ENCODE data around the gene MRPL40. TPM values are rescaled to one million over a fixed set of nuclear protein-coding genes. Genes with fewer than 3 reads are reported as not detected.

The MRPL40 gene
- total and polyA plus RNA-seq, 2 donors (not counting 1 experiment from before 2014, with no cell fraction given): 12.5 to 21.9 TPM

- Mint-ChIP-seq H3K27ac (peak overlapping the region; percentile 51), H3K9me3 (ENCODE audit: insufficient read depth) (no peaks in the 10 kb centered on the region), H3K27me3 (no peaks in the 10 kb centered on the region), H3K4me3 (no peak overlapping the region), H3K4me1 (peaks cover 41% of the 10 kb centered on the region)
- Histone ChIP-seq H3K9ac (ENCODE audit: low read length) (no peak overlapping the region), H3K36me3 (replicated peaks in 1 of 2; ENCODE audit: control extremely low read depth in 1 of 2, control insufficient read depth in 1 of 2, extremely low read depth in 1 of 2, insufficient read depth in 2 of 2, low read length in 1 of 2) (peaks cover 0 to 5% of the 10 kb centered on the region in 2 experiments), H3K27me3 (replicated peaks in 1 of 4; ENCODE audit: control extremely low read depth in 1 of 4, control insufficient read depth in 3 of 4, insufficient read depth in 4 of 4, low read length in 3 of 4) (no peaks in the 10 kb centered on the region), H3K4me3 (ENCODE audit: control extremely low read depth in 1 of 5, extremely low read depth in 1 of 5, insufficient read depth in 1 of 5, low read depth in 2 of 5, low read length in 4 of 5) (no peak overlapping the region), H3K9me3 (ENCODE audit: control extremely low read depth in 1 of 3, control insufficient read depth in 2 of 3, insufficient read depth in 1 of 3, low read length in 2 of 3) (no peaks in the 10 kb centered on the region), H3K4me2 (replicated peaks; ENCODE audit: low read depth, low read length, poor library complexity, severe bottlenecking) (no peak overlapping the region), H2AFZ (ENCODE audit: insufficient read depth, low read depth, low read length, poor library complexity, severe bottlenecking) (no peak overlapping the region), H3K27ac (ENCODE audit: low read length in 2 of 2) (peak overlapping the region; percentile 20 to 55), H3K79me2 (ENCODE audit: control insufficient read depth, insufficient read depth, low read length) (peaks cover 88% of the 10 kb centered on the region), H3K4me1 (ENCODE audit: control insufficient read depth in 2 of 2, insufficient read depth in 2 of 2, low read length in 2 of 2) (peaks cover 7 to 19% of the 10 kb centered on the region in 2 donors), H4K20me1 (ENCODE audit: control insufficient read depth, insufficient read depth, low read length, poor library complexity, severe bottlenecking) (peaks cover 32% of the 10 kb centered on the region)
- ChIA-PET POLR2A (interaction anchor here (1.0 kb wide), 1 partner anchor 13 kb away, joined by 3 read pairs; the partner anchor contains the start of genes HIRA and MRPL40), CTCF (no interaction called here)
- ATAC-seq (ENCODE audit: low read depth): peak; percentile 28
- WGBS (ENCODE audit: insufficient coverage): 78% methylated on average over 5 of the region's 5 CpGs
- intact Hi-C loops (cut with micrococcal nuclease): no loop called here
- DNase-seq: peak; percentile 22
- TF ChIP-seq EZH2 (IDR thresholded peaks at IDR 0.05; ENCODE audit: borderline replicate concordance, insufficient read depth, low read depth, low read length, poor library complexity, severe bottlenecking): no peak
- TF ChIP-seq CTCF (IDR thresholded peaks at IDR 0.05): no peak
These were observed 13.3 kb upstream of the MRPL40 start for GRCh38 chr22:19419086-19419463.

GRCh38 chr22:19419464-19420178 is 12.7 kb upstream of the MRPL40 start:
- Histone ChIP-seq H4K20me1 (ENCODE audit: control insufficient read depth, insufficient read depth, low read length, poor library complexity, severe bottlenecking) (peaks cover 35% of the 10 kb centered on the region), H3K4me3 (ENCODE audit: control extremely low read depth in 1 of 5, extremely low read depth in 1 of 5, insufficient read depth in 1 of 5, low read depth in 2 of 5, low read length in 4 of 5) (no peak overlapping the region), H3K4me2 (replicated peaks; ENCODE audit: low read depth, low read length, poor library complexity, severe bottlenecking) (no peak overlapping the region), H3K27ac (ENCODE audit: low read length in 2 of 2) (peak overlapping the region; percentile 20 to 55), H3K9ac (ENCODE audit: low read length) (no peak overlapping the region), H3K36me3 (replicated peaks in 1 of 2; ENCODE audit: control extremely low read depth in 1 of 2, control insufficient read depth in 1 of 2, extremely low read depth in 1 of 2, insufficient read depth in 2 of 2, low read length in 1 of 2) (peaks cover 0 to 10% of the 10 kb centered on the region in 2 experiments), H3K4me1 (ENCODE audit: control insufficient read depth in 2 of 2, insufficient read depth in 2 of 2, low read length in 2 of 2) (peaks cover 7 to 19% of the 10 kb centered on the region in 2 donors), H2AFZ (ENCODE audit: insufficient read depth, low read depth, low read length, poor library complexity, severe bottlenecking) (no peak overlapping the region), H3K79me2 (ENCODE audit: control insufficient read depth, insufficient read depth, low read length) (peaks cover 88% of the 10 kb centered on the region), H3K9me3 (ENCODE audit: control extremely low read depth in 1 of 3, control insufficient read depth in 2 of 3, insufficient read depth in 1 of 3, low read length in 2 of 3) (no peaks in the 10 kb centered on the region), H3K27me3 (replicated peaks in 1 of 4; ENCODE audit: control extremely low read depth in 1 of 4, control insufficient read depth in 3 of 4, insufficient read depth in 4 of 4, low read length in 3 of 4) (no peaks in the 10 kb centered on the region)
- H3K9me3 Mint-ChIP-seq (ENCODE audit: insufficient read depth): no peaks in the 10 kb centered on the region
- CTCF ChIA-PET: no interaction called here
- POLR2A ChIA-PET: interaction anchor here (1.0 kb wide), 1 partner anchor 12 kb away, joined by 3 read pairs; the partner anchor contains the start of genes HIRA and MRPL40
- TF ChIP-seq CTCF (IDR thresholded peaks at IDR 0.05) (no peak), EZH2 (IDR thresholded peaks at IDR 0.05; ENCODE audit: borderline replicate concordance, insufficient read depth, low read depth, low read length, poor library complexity, severe bottlenecking) (no peak)
- WGBS (ENCODE audit: insufficient coverage): 23% methylated on average over 1 of the region's 5 CpGs
- intact Hi-C loops (cut with micrococcal nuclease): no loop called here
- no peaks in the 10 kb centered on the region for H3K27me3 Mint-ChIP-seq
- no peak overlapping the region for H3K4me3 Mint-ChIP-seq
- peaks cover 43% of the 10 kb centered on the region for H3K4me1 Mint-ChIP-seq
- DNase-seq (peak; percentile 28), ATAC-seq (ENCODE audit: low read depth) (no peak)
- H3K27ac Mint-ChIP-seq: peak overlapping the region; percentile 51
